Heart right ventricle (tissue), 16 donors: Measurements from ENCODE around the gene CD1D. TPM values are rescaled to one million over a fixed set of nuclear protein-coding genes. Genes with fewer than 3 reads are reported as not detected.

Source experiments
- ATAC-seq, 8 donors: fragments of 200-7000 bp; cut with Tn5 transposase; one replicate each; pipeline ENCODE4 v1.9.1; 2020; ENCODE audit warnings: mild to moderate bottlenecking in 8 of 8, moderate library complexity in 8 of 8, moderate number of reproducible peaks in 1 of 8
- DNase-seq, 2 donors: peaks; one replicate each; pipeline ENCODE4 v3.0.0-alpha.2; 2020
- H3K27ac ChIP-seq, 10 donors: fragments of 200-600 bp; sonication (generic) in 2 of 10; one replicate each; pipeline versions ENCODE4 v1.5.0 to v1.8.0; 2020 to 2022; ENCODE audit warnings: mild to moderate bottlenecking in 3 of 10
- H3K27me3 ChIP-seq, 7 donors: fragments of 200-600 bp; one replicate each; pipeline ENCODE4 v1.8.0; 2021 to 2022; ENCODE audit warnings: mild to moderate bottlenecking in 2 of 7
- H3K36me3 ChIP-seq, 9 donors: fragments of 200-600 bp; sonication (generic) in 1 of 9; one replicate each; pipeline versions ENCODE4 v1.5.0 to v1.8.0; 2020 to 2022; ENCODE audit warnings: mild to moderate bottlenecking in 2 of 9
- H3K4me1 ChIP-seq, 9 donors: fragments of 200-600 bp; sonication (generic) in 1 of 9; one replicate each; pipeline versions ENCODE4 v1.5.0 to v1.8.0; 2020 to 2022; ENCODE audit warnings: mild to moderate bottlenecking in 4 of 9
- H3K4me3 ChIP-seq, 10 donors: fragments of 200-600 bp; sonication (generic) in 2 of 10; one replicate each; pipeline versions ENCODE4 v1.5.0 to v1.8.0; 2020 to 2022; ENCODE audit warnings: mild to moderate bottlenecking in 7 of 10, moderate library complexity in 2 of 10
- H3K9me3 ChIP-seq, 11 donors: fragments of 200-600 bp in 10 of 11; sonication (generic) in 2 of 11; one replicate each; pipeline versions ENCODE4 v1.5.0 to v1.8.0; 2013 to 2022; ENCODE audit warnings: mild to moderate bottlenecking in 2 of 11, control low read depth in 1 of 11, moderate library complexity in 1 of 11
- WGBS, 2 donors: extraction: QIAGEN DNeasy Blood & Tissue Kit; methylation state at CpG; one replicate each; pipeline ENCODE4 v1.1.7; 2013; ENCODE audit warnings: inconsistent platforms in 1 of 2; 5-methylcytosine and 5-hydroxymethylcytosine counted together
- intact Hi-C, 10 donors: fragments of 100-400 bp; cut with DNase I; formaldehyde crosslinking; loops; one replicate each; pipeline versions ENCODE4 v1.11.1 to v1.14.2; 2022
- long read RNA-seq, 3 donors: library from polyadenylated mRNA; unstranded; transcript quantifications; one replicate each; pipeline ENCODE4 v2.0.0, GENCODE V29; 2020 to 2021
- polyA plus RNA-seq, 2 donors: library from polyadenylated mRNA; stranded (reverse); fragments of 200-250 nt; gene quantifications; one replicate each; pipeline ENCODE4 v1.2.3, GENCODE V29; 2013
- total RNA-seq, 10 donors: library from RNA; stranded (reverse); fragmentation: NEBNext Ultra II Directional in 3 of 10; extraction: Animal tissue kit (Norgen Biotek cat#: 25700) in 3 of 10; gene quantifications; one replicate each; pipeline versions ENCODE4 v1.2.1 to v1.2.4, GENCODE V29; 2021 to 2023
- TF ChIP-seq, protein P1 (sequence below), 9 donors: fragments of 200-600 bp; sonication (generic) in 2 of 9; IDR thresholded peaks; one replicate each; pipeline versions ENCODE4 v1.5.0 to v1.8.0; 2021 to 2022; ENCODE audit warnings: antibody characterized with exemption in 9 of 9, mild to moderate bottlenecking in 5 of 9, moderate library complexity in 1 of 9
- donor health status: Arrhythmogenic right ventricular cardiomyopathy.
- donor health status: ischemic (EF 13 %, LVEDD 7.1; RV severe dilation, severe dysfunction).
- donor health status: healthy with polysubstance abuse.
- donor health status: DM: no; HTN: yes; CAD: no.
- donor health status: DM: no; HTN: no; CAD: no.
- donor health status: ischemic (EF 25% LVEDD 6.9; RV normal size, moderate dysfunction).
- donor health status: ischemic (EF 25% LVEDD 5.7; RV mildly dilated, moderate dysfunction).
- donor health status: healthy.
- donor health status: DM: yes; HTN: yes; CAD: no.
- donor health status: Ischemic cardiomyopathy.
- donor health status: ischemic (EF 35%, LVEDD 5.7; RV mildly dilated, moderate dysfunction).
- donor health status: nonischemic (EF 11% LVEDD 7.7; RV severe dilation, severe dysfunction).
- donor health status: DM: yes; HTN: yes; CAD: no.
- donor health status: PGD.
- donor health status: ischemic (EF 29% LVEDD 5.4; RV normal size, mild dysfunction).
- donor health status: nonischemic (EF 23%, LVEDD 6.1; RV moderate dilation, normal function).

The CD1D gene
- total RNA-seq (1 to 10 TPM in 8 of 10 donors, under 1 TPM in 2; 0.67 to 5.9 (median 2.0) TPM), polyA plus RNA-seq (1 to 10 TPM; 1.8 to 4.6 TPM)
- long read RNA-seq, donor 1, partial matches to known transcripts = 1 of 5 reads
- long read RNA-seq, donor 1, other reads (novel, unspliced or antisense) = 4 of 5 reads
- long read RNA-seq, donor 2, partial matches to known transcripts = 0 of 9 reads
- long read RNA-seq, donor 2, other reads (novel, unspliced or antisense) = 9 of 9 reads
- long read RNA-seq, donor 3, partial matches to known transcripts = 0 of 3 reads
- long read RNA-seq, donor 3, other reads (novel, unspliced or antisense) = 3 of 3 reads

DNA sequence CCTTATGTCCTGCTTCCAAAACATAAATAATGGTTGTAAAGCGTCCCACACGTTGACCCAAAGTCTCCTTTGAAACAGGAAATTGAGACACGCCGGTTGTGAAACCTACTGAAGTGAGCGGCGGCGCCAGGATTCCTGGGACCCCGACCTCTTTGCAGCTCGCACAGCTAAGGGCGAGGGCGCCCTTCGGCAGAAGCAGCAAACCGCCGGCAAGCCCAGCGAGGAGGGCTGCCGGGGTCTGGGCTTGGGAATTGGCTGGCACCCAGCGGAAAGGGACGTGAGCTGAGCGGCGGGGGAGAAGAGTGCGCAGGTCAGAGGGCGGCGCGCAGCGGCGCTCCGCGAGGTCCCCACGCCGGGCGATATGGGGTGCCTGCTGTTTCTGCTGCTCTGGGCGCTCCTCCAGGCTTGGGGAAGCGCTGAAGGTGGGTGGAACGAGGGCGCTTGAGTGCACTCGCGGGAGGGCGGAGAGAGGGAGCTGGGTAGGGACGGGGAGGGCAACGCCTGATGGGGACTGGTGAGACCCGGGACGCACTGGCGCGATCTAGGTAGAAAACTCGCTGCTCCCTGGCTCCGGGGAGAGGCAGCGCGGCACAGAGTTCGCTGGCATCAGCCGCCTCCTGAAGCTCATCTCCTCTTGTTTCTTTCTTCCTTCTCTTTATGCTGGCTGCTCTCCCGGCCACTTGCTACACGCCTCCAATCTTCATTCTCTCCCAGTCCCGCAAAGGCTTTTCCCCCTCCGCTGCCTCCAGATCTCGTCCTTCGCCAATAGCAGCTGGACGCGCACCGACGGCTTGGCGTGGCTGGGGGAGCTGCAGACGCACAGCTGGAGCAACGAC, at the start of gene CD1D:
Gene CD1D (plus strand): TSS at position 155 of the 836 bp plus-strand sequence. CDS start 207 bp downstream, at position 362.
- Histone ChIP-seq H3K36me3 (no peaks in the 10 kb centered on the region), H3K9me3 (no peaks in the 10 kb centered on the region), H3K27me3 (peaks cover 0 to 14% (median 11%) of the 10 kb centered on the region in 7 donors), H3K4me3 (peak within 1 kb of the TSS; percentile 33 to 72 (median 66)), H3K4me1 (peaks cover 0 to 52% (median 21%) of the 10 kb centered on the region in 9 donors), H3K27ac (peak within 1 kb of the TSS in 8 of 10 donors; percentile 25 to 84 (median 66))
- intact Hi-C loops = no loop called here
- DNase-seq (peak; percentile 42 to 44), ATAC-seq (peak; percentile 32 to 73 (median 56))
- TF ChIP-seq, protein P1, sequence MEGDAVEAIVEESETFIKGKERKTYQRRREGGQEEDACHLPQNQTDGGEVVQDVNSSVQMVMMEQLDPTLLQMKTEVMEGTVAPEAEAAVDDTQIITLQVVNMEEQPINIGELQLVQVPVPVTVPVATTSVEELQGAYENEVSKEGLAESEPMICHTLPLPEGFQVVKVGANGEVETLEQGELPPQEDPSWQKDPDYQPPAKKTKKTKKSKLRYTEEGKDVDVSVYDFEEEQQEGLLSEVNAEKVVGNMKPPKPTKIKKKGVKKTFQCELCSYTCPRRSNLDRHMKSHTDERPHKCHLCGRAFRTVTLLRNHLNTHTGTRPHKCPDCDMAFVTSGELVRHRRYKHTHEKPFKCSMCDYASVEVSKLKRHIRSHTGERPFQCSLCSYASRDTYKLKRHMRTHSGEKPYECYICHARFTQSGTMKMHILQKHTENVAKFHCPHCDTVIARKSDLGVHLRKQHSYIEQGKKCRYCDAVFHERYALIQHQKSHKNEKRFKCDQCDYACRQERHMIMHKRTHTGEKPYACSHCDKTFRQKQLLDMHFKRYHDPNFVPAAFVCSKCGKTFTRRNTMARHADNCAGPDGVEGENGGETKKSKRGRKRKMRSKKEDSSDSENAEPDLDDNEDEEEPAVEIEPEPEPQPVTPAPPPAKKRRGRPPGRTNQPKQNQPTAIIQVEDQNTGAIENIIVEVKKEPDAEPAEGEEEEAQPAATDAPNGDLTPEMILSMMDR (IDR thresholded peaks at IDR 0.05) = no peak
- WGBS, 2 donors = 1% methylated on average over 62 to 63 of the region's 63 CpGs

DNA sequence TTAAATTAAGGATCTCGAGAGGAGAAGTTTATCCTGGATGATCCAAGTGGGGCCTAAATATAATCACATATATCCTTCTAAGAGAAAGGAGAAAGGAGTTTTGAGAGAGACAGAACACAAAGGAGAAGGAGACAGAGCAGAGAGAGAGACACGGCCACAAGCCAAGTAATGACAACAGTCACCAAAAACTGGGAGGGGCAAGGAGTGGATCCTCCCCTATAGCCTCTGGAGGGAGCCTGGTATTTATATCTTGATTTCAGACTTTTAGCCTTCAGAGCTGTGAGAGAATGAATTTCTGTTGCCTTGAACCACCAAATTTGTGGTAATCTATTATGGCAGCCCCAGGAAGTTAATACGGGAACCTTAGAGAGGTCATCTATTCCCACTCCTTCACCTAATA, 49.5 kb upstream of the CD1D start:
- ATAC-seq = no peak
- Histone ChIP-seq H3K27me3 (no peaks in the 10 kb centered on the region), H3K36me3 (no peaks in the 10 kb centered on the region), H3K4me1 (no peaks in the 10 kb centered on the region), H3K9me3 (no peaks in the 10 kb centered on the region), H3K4me3 (no peak overlapping the region), H3K27ac (no peak overlapping the region)
- DNase-seq = no peak
- intact Hi-C loops = no loop called here
- 79 to 84% methylated on average over 3 of the region's 3 CpGs for WGBS, 2 donors
- TF ChIP-seq, protein P1 (IDR thresholded peaks at IDR 0.05) = no peak

DNA sequence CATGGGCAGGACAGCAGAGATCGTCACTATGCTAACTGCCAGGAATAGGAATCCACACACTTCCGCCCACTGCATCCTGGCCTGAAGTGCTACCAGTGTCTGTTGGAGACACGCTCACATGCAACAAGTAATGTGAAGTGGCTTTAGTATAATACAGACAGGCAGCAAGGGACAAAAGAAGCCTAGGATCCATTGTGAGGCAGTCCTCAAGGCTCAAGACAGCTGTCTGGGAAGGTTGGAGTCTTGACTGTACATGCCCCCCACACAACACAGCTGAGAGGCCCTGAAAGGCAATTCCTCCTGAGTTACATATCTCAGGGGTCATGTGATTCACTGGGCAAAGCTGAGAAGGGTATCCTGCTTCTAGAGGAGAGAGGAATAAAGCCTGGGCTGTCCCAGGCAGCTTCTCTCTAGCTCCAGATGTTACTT, 39.9 kb upstream of the CD1D start:
- no peaks in the 10 kb centered on the region for H3K36me3 ChIP-seq
- intact Hi-C loops = no loop called here
- no peak for DNase-seq
- TF ChIP-seq, protein P1 (IDR thresholded peaks at IDR 0.05) = no peak
- no peak overlapping the region for H3K4me3 ChIP-seq
- H3K27me3 ChIP-seq = no peaks in the 10 kb centered on the region
- H3K9me3 ChIP-seq = no peaks in the 10 kb centered on the region
- no peak overlapping the region for H3K27ac ChIP-seq
- WGBS, 2 donors = 71 to 77% methylated on average over 3 of the region's 3 CpGs
- peaks cover 5 to 17% (median 12%) of the 10 kb centered on the region in 9 donors for H3K4me1 ChIP-seq
- no peak for ATAC-seq

DNA sequence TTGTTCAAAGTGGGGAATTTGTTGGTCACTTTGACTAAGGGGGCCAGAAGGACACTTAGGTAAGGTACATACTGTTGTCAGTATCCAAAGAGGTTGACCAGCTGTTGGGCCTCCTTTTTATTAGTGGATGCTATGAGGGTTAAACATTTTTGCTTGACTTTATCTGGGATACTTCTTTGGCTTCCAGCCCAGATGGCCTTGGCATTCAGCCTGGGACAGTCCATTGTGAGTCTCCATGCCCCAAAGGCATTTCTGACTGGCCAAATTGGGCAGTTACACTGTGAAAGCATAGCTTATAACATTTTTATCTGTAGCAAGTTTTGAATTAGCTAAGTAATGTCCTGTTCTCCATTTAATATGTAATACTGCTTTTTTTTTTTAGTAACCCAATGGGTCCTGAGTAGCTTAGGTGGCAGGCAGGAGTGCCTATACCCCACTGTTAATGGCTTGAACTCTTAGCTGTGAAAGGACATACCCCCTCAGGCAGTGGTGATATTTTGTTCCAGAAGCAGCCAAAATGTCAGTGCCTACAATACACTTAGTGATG, 35.4 kb upstream of the CD1D start:
- TF ChIP-seq, protein P1 (IDR thresholded peaks at IDR 0.05) = no peak
- DNase-seq (peak; percentile 65 to 84), ATAC-seq (peak in 7 of 8 donors; percentile 3 to 57 (median 34))
- Histone ChIP-seq H3K9me3 (no peaks in the 10 kb centered on the region), H3K4me3 (no peak overlapping the region), H3K4me1 (peaks cover 11 to 58% (median 47%) of the 10 kb centered on the region in 9 donors), H3K27ac (peak overlapping the region; percentile 24 to 87 (median 74)), H3K27me3 (no peaks in the 10 kb centered on the region), H3K36me3 (no peaks in the 10 kb centered on the region)
- intact Hi-C loops = no loop called here
